OCI-LY7 (cell line): ENCODE measurements around the gene SLC10A7. TPM values are rescaled to one million over a fixed set of nuclear protein-coding genes. Genes with fewer than 3 reads are reported as not detected.

Experiments used
- BruUV-seq: library from RNA; stranded (reverse); fragments of 400-500 nt; replicated peaks from 2 replicates; lab custom pipeline; 2021; lab: Mats Ljungman, UMichigan
- CTCF ChIA-PET: fragments of 300-600 bp; sonication (Branson Sonifier 250); formaldehyde crosslinking; loops from one replicate; lab custom pipeline; 2022; ENCODE audit warnings: antibody characterized with exemption; ENCODE audit not compliant: unreplicated experiment; lab: Charles Lee
- POLR2A ChIA-PET: fragments of 300-600 bp; sonication (Branson Sonifier 250); formaldehyde crosslinking; loops from one replicate; lab custom pipeline; 2022; ENCODE audit warnings: antibody characterized with exemption; lab: Charles Lee
- DNase-seq: peaks from one replicate; pipeline ENCODE4 v3.0.0-alpha.2; 2015; ENCODE audit warnings: low spot score
- H2AFZ ChIP-seq: fragments of 200-600 bp; sonication (generic), shearing (Covaris generic); 2 replicates; pipeline ENCODE4 v1.6.1; 2014; ENCODE audit warnings: mild to moderate bottlenecking, antibody characterized with exemption, low read length, moderate library complexity
- H3K27ac ChIP-seq: fragments of 200-600 bp; sonication (generic); 2 replicates; pipeline ENCODE4 v1.5.1; 2014; ENCODE audit warnings: mixed run types, low read depth, mild to moderate bottlenecking, moderate library complexity, low read length, inconsistent platforms; ENCODE audit not compliant: poor library complexity, severe bottlenecking
- H3K36me3 ChIP-seq: fragments of 200-600 bp; sonication (generic); 2 replicates; pipeline ENCODE4 v1.6.1; 2014; ENCODE audit warnings: mild to moderate bottlenecking, antibody characterized with exemption, low read length, moderate library complexity, mixed read lengths; ENCODE audit not compliant: insufficient read depth
- H3K4me1 ChIP-seq: fragments of 200-600 bp; sonication (generic); 2 replicates; pipeline ENCODE4 v1.5.1; 2014; ENCODE audit warnings: mild to moderate bottlenecking, low read length; ENCODE audit not compliant: insufficient read depth, poor library complexity, severe bottlenecking
- H3K4me2 ChIP-seq: fragments of 200-600 bp; sonication (generic); 2 replicates; pipeline ENCODE4 v1.6.1; 2014; ENCODE audit warnings: mild to moderate bottlenecking, low read length
- H3K4me3 ChIP-seq: fragments of 200-600 bp; sonication (generic); 2 replicates; pipeline ENCODE4 v1.5.1; 2014; ENCODE audit warnings: mild to moderate bottlenecking, low read depth, low read length; ENCODE audit not compliant: poor library complexity, severe bottlenecking
- H3K79me2 ChIP-seq: fragments of 200-600 bp; sonication (generic); 2 replicates; pipeline ENCODE4 v1.6.1; 2016; ENCODE audit warnings: low read depth, mild to moderate bottlenecking, low read length, moderate library complexity, mixed read lengths; ENCODE audit not compliant: insufficient read depth
- H3K9me2 ChIP-seq: fragments of 200-600 bp; sonication (generic); 2 replicates; pipeline ENCODE4 v1.6.1; 2016; ENCODE audit warnings: mild to moderate bottlenecking, low read length, mixed read lengths; ENCODE audit not compliant: insufficient read depth
- H3K9me3 ChIP-seq: fragments of 200-600 bp; sonication (generic); 2 replicates; pipeline ENCODE4 v1.6.1; 2014; ENCODE audit warnings: mild to moderate bottlenecking, mixed run types, low read length, mixed read lengths
- H4K20me1 ChIP-seq: fragments of 200-600 bp; sonication (generic); 2 replicates; pipeline ENCODE4 v1.6.1; 2014; ENCODE audit warnings: mild to moderate bottlenecking, antibody characterized with exemption, low read length, moderate library complexity, mixed read lengths; ENCODE audit not compliant: insufficient read depth
- EZH2phosphoT487 ChIP-seq: fragments of 200-600 bp; sonication (generic); IDR thresholded peaks from 2 replicates; pipeline ENCODE4 v1.6.1; 2018; ENCODE audit warnings: low read depth, borderline replicate concordance, mild to moderate bottlenecking, mixed run types, antibody characterized with exemption, low read length, moderate library complexity, mixed read lengths
- intact Hi-C: fragments of 100-400 bp; cut with micrococcal nuclease; formaldehyde crosslinking; loops from one replicate; pipeline ENCODE4 v1.10.0; 2022; ENCODE audit not compliant: unreplicated experiment
- total RNA-seq, 2 experiments: library from RNA; depleted of rRNA in 1 of 2; stranded (reverse); fragments of >200 nt in 1 of 2; shearing (Covaris generic) in 1 of 2; gene quantifications; 2 replicates each; pipeline ENCODE4 v1.2.3, GENCODE V29; 2014 to 2022
- TF ChIP-seq, protein P1 (sequence below): fragments of 200-600 bp; sonication (generic); conservative IDR thresholded peaks from 2 replicates; pipeline ENCODE4 v1.5.1; 2014; ENCODE audit warnings: mild to moderate bottlenecking, antibody characterized with exemption, low read length, moderate library complexity, mixed read lengths

SLC10A7 gene
- total RNA-seq, 2 experiments from 2014 or later, result 16.8 to 18.9 TPM

DNA sequence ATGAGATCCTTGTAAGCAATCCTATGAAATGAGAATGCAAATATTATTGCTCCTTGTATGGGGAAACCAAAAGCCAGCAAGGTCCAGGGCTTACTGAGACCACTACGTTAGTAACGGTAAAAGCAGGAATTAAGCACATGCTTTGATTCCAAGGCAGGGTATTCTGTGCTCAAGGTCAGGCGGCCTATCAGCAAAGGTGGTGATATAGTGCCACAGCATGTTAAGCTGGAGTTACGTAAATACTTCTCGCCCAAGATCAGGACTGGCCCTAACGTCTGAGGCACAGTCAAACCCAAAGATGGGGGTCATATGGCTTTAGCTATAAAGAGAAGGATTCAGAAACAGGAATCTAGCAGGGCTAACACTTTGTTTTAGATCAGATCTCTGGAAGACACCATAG lies 27.6 kb downstream of the SLC10A7 start:
- intact Hi-C loops, result no loop called here
- TF ChIP-seq, protein P1, sequence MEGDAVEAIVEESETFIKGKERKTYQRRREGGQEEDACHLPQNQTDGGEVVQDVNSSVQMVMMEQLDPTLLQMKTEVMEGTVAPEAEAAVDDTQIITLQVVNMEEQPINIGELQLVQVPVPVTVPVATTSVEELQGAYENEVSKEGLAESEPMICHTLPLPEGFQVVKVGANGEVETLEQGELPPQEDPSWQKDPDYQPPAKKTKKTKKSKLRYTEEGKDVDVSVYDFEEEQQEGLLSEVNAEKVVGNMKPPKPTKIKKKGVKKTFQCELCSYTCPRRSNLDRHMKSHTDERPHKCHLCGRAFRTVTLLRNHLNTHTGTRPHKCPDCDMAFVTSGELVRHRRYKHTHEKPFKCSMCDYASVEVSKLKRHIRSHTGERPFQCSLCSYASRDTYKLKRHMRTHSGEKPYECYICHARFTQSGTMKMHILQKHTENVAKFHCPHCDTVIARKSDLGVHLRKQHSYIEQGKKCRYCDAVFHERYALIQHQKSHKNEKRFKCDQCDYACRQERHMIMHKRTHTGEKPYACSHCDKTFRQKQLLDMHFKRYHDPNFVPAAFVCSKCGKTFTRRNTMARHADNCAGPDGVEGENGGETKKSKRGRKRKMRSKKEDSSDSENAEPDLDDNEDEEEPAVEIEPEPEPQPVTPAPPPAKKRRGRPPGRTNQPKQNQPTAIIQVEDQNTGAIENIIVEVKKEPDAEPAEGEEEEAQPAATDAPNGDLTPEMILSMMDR, result no peak
- TF ChIP-seq EZH2phosphoT487, result no peak
- Histone ChIP-seq H3K27ac (no peak overlapping the region), H4K20me1 (no peaks in the 10 kb centered on the region), H3K9me2 (no peaks in the 10 kb centered on the region), H3K36me3 (no peaks in the 10 kb centered on the region), H2AFZ (no peak overlapping the region), H3K9me3 (no peaks in the 10 kb centered on the region), H3K4me2 (no peak overlapping the region), H3K79me2 (no peaks in the 10 kb centered on the region), H3K4me1 (no peaks in the 10 kb centered on the region), H3K4me3 (no peak overlapping the region)
- BruUV-seq, result no TSS peak
- ChIA-PET CTCF (no interaction called here), POLR2A (interaction anchor here (0.8 to 1.4 kb wide), 2 partner anchors 10 to 131 kb away, joined by 3 to 4 read pairs; no protein-coding TSS in a partner anchor)
- DNase-seq, result no peak

DNA sequence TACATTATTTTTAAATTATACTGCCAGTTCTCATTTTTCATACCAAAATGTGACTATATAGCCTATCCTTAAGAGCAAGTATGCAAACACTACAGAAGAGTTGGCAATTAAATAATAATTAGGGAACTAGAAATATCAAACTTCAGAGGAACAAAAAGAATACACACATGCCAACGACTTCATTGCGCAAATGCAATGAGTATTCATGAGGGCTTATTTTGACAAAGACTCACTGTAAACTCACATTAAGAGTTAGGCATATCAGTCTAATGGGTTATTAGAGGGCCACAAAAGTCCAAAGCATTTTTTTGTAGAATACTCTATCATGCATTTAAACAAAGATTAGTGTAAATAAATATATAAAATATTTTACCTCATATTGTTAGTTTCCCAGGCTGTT lies 31.6 kb downstream of the SLC10A7 start:
- H3K4me1 ChIP-seq, result no peaks in the 10 kb centered on the region
- BruUV-seq, result no TSS peak
- TF ChIP-seq, protein P1, result no peak
- no peak for TF ChIP-seq EZH2phosphoT487
- no peak overlapping the region for H3K27ac ChIP-seq
- no peaks in the 10 kb centered on the region for H3K9me3 ChIP-seq
- intact Hi-C loops, result no loop called here
- ChIA-PET CTCF (no interaction called here), POLR2A (no interaction called here)
- no peaks in the 10 kb centered on the region for H3K79me2 ChIP-seq
- no peak overlapping the region for H3K4me2 ChIP-seq
- no peak for DNase-seq
- H3K4me3 ChIP-seq, result no peak overlapping the region
- no peak overlapping the region for H2AFZ ChIP-seq
- H3K36me3 ChIP-seq, result 0 out of 2 replicates have a peak, but pooled peaks cover 5% of the 10 kb centered on the region
- no peaks in the 10 kb centered on the region for H4K20me1 ChIP-seq
- no peaks in the 10 kb centered on the region for H3K9me2 ChIP-seq

DNA sequence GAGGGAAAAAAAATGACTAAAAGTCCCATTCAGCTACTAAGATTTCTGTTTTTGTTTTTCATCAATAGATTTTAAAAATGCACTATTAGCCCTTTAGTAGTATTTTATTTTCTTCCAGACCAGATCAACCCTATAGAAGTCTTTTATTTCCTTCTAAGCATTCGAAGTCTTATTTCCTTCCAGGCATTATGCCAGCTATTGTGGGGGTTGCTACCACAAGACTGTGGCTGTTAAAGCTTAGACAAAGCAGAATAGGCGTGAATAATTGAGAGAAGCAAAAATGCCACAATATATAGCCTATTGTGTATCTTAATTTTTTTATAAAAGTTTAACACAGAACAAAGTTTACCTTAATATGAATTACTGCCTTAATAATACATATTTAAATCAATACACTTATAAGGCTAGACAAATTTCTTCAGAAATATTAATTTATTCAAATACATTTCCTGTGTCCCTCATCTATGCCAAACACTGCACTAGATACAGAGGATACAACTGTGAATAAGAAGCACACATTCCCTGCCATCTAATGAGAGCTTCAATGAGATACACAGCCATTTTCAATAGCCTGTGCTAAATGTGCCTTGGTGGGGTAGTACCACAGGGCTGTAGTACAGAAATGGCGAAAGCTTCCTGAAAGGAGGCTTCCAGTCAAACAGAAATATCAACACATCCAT lies 33.1 kb downstream of the SLC10A7 start:
- POLR2A ChIA-PET, result interaction anchor here (1.0 to 1.3 kb wide), 2 partner anchors 10 to 11 kb away, joined by 3 read pairs; no protein-coding TSS in a partner anchor
- no peak overlapping the region for H3K27ac ChIP-seq
- H3K4me1 ChIP-seq, result no peaks in the 10 kb centered on the region
- H3K9me3 ChIP-seq, result no peaks in the 10 kb centered on the region; the same call in 1 of the 2 replicates
- no TSS peak for BruUV-seq
- CTCF ChIA-PET, result no interaction called here
- no peak overlapping the region for H3K4me3 ChIP-seq
- H3K79me2 ChIP-seq, result no peaks in the 10 kb centered on the region
- intact Hi-C loops, result no loop called here
- H3K4me2 ChIP-seq, result no peak overlapping the region
- H4K20me1 ChIP-seq, result no peaks in the 10 kb centered on the region
- no peak overlapping the region for H2AFZ ChIP-seq
- DNase-seq, result no peak
- TF ChIP-seq EZH2phosphoT487, result no peak
- TF ChIP-seq, protein P1, result no peak
- 0 out of 2 replicates have a peak, but pooled peaks cover 5% of the 10 kb centered on the region for H3K36me3 ChIP-seq
- no peaks in the 10 kb centered on the region for H3K9me2 ChIP-seq
